GM18867 (cell line): ENCODE measurements around the gene PRPF19.

Source experiments
- ATAC-seq: cut with Tn5 transposase; IDR thresholded peaks from one replicate; pipeline ENCODE4 v1.9.1; 2021; ENCODE audit warnings: mild to moderate bottlenecking, moderate library complexity; ENCODE audit not compliant: unreplicated experiment

PRPF19 gene

DNA sequence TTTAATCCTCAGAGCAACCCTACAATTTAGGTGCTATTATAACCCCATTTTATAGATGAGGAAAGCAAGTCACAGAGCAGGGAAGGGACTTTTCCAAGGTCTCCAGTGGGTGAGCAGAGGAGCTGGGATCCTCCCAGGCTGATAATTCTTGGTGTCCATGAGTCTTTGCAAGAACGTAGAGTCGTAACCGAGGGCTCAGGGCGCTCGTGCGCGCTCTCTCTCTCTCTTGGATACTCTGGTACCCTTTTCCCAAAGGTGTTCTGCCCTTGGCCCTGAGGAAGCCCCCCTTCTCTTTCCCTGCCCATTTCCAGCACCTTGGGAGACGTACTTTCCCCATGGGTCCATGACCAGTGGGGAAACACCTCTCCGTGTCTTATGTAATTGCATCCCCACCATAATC, 44.2 kb downstream of the PRPF19 start:
- ATAC-seq, result no peak

DNA sequence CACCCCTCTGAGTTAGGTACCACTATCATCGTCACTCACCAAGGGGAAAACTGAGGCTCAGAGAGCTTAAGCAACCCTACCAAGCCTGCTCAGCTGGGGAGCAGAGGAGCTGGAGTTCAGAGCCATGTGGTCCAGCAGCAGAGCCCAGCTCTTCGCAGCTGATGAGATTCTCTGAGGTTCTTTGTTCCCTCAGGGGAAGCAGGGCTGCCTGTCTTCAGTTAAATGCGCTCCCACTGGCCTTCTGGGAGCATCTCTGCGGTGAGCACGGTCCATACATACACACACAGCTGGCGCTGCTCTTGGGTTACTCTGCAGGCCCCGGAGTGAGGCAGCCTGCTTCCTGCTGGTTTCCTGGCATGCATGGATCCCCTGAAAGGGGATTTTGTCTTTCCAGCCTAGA, 45.4 kb downstream of the PRPF19 start:
- no peak for ATAC-seq

DNA sequence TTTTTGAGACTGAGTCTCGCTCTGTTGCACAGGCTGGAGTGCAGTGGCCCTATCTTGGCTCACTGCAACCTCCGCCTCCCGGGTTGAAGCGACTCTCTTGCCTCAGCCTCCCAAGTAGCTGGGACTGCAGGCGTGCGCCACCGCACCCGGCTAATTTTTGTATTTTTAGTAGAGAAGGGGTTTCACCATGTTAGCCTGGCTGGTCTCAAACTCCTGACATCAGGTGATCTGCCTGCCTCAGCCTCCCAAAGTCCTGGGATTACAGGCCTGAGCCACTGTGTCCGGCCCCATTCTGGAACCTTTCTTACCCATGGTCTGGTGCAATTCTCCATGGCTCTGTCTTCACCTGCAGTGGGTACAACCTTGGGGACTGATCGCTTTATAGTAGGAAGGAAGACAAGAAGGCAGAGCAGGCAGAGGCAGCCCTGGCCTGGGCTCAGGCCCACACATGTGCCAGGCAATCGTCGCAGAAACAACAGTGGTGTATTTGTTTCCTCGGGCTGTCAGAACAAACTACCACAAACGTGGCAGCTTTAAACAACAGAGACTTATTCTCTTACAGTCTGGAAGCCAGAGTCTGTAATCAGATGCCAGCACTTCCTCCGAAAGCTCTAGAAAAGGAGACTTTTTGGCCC, 46.7 kb downstream of the PRPF19 start:
- no peak for ATAC-seq

DNA sequence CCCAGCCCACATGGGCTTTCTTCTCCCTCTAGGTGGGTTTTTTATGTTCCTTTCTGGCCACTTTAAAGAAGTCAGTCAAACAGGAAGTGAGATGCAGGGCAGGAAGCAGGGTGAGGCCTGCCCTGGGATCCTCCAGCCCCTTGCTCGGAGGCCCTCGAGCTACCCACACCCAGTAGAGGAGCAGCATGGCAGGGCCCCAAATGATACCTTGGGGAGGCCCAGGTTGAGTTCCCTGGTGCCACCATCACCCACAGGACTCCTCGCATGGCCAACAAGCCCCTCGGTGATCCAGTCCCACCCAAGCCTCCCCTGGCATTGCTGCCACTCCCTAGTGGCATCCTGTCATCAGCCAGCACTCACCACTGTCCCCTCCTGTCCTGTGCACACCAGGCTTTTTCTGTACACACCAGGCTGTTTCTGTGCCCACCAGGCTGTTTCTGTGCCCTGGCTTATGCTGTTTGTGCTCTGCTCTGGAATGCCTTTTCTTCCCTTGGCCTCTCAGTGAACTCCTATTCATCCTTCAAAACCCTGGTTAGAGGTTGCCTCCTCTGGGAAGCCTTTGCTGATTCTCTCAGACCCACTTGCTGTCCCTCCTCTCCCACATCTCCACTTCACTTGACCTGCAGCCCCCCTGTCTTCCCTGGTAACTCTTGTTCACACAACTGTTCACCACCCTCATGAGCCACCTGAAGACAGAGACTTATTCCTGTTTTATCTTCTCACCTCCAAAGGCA, 47.5 kb downstream of the PRPF19 start:
- no peak for ATAC-seq

DNA sequence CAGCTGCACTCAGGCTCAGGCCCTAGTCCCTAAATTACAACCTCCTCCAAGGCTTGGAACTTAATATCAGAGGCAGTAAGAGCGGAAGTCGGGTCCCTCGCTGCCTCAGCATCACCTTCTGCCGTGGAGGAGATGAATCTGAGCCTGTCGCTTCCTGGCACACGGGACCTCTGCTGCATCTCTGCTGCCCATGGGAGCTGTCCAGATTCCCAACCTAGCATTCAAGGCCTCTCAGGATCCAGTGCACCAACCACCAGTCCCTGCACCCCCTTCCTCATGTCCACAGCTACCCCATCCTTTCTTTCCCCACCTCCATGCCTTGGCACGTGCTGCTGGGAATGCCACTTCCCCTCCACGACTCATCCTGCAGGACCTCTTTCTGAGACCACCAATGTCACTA, 48.1 kb downstream of the PRPF19 start:
- no peak for ATAC-seq

DNA sequence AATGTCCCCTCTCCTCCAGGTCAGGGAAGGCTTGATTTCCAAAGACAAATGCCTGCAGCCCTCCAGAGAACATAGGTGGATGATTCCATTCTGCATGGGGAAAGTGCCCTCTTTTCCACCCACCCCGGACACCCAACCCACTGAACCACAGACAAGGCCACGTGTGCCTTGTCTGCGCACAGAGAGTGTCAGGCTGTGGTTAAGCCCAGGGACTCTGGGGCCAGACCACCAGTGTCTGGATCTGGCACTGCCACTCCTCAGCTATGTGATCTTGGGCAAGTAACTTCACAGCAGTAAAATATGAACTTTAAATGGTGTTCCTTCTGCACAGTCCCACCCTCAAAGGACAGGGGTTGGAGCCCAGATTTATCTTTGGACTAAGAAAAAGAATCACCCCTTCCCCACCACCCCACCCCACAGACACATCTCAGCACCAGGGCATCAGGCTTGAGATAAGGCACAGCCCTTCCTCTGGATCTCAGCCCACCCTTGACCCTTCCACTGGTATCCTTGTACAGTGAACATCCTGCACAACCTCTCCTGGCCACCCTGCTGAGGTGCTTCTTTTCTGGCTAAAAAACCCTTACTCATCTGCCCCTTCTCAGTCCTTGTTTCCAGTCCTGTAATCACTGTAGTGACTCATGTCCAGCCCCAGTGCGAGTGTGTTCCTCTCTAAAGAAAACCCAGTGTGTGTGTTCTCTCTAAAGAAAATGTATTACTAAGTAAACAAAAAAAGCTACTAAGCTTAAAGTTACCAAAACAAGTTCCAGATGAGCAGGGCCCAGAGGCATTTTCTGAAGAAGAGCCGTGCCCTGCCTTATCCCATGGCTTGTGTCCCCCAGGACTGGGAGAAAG, 48.8 kb downstream of the PRPF19 start:
- ATAC-seq, result no peak

DNA sequence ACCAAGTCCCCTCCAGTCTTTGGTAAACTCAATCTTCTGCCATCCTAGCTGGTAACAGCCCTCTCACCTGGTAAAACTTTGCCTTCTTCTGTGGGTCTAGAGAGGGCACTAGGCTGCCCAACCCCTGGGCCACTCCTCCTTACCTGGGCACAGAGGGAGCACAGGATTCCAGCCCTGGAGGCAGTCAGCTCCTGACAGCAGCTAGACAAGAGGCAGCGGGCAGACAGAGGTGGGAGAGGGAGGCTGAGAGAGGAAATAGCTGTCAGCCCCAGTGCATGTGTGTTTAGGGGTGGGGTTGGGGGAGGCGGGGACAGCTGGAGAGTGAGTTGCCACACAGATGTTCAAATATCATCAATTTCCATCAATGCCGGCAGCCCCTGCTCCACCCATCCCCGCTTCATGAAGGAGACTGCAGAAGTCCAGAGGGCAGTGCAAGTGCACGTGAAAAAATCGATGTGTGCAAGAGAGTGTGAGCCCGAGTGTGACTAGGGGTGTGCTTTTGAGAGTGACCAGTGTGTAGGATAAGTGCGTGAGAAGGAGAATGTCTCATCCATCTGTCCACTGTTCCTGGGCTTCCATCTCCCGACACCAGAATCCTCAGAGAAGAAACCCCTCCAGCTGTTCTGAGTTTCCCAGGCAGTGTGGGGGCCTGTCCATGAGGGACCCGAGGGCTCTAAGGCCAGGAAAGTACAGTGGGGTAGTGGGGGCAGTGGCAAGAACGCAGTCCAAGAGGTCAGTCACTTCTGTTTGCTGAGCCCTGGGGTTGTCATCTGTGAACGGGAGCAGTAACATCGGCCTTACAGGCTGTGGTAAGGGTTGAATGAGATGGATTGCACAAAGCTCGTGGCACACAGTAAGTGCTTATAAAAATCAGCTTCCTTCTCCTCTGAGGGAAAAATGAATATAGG, 50.4 kb downstream of the PRPF19 start, which contains the start of gene PTGDR2:
TSS of gene PTGDR2 (minus strand) at position 225 of the 908 bp plus-strand sequence. CDS start 2,228 bp downstream, outside the sequence.
- ATAC-seq, result no peak

DNA sequence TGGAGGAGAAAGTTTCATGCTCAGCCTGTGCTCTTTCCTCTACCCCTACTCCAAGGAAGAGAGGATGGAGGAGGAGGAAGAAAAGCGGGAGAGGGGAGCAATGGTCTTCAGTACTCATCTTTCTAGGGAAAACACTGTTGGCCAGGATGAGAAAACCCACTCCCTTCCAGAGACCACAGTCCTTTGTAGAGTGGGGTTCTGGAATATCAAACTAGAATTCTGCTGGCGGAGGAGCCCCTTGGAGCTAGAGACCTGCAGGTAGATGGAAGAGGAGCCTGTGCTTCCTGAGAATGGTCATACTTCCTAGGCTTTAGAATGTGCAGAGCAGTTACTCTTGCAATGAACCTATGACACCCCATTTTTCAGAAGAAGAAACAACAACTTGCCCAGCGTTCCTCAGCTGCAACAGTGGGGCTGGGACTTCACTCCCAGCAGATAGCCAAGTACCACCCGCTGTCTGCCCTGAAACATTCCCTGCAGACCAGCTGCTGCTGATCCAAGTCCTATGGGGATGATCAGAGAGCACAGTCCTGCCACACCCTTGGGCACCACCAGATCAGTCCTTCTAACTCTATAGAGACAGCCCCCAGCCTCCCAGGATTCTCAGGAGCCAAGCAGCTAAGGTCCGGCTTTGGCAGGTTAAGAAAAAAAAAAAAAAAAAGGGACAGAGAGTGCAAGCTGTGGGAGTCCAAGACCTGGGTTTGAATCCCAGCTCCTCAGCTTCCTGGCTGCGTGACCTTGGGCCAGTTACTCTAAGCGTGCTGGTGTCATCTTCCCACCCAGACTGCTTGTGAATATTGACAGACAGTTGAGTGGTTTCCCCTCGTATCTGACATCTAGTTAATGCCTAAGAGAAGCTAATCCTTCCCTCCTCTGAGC, 51.3 kb downstream of the PRPF19 start:
- no peak for ATAC-seq

DNA sequence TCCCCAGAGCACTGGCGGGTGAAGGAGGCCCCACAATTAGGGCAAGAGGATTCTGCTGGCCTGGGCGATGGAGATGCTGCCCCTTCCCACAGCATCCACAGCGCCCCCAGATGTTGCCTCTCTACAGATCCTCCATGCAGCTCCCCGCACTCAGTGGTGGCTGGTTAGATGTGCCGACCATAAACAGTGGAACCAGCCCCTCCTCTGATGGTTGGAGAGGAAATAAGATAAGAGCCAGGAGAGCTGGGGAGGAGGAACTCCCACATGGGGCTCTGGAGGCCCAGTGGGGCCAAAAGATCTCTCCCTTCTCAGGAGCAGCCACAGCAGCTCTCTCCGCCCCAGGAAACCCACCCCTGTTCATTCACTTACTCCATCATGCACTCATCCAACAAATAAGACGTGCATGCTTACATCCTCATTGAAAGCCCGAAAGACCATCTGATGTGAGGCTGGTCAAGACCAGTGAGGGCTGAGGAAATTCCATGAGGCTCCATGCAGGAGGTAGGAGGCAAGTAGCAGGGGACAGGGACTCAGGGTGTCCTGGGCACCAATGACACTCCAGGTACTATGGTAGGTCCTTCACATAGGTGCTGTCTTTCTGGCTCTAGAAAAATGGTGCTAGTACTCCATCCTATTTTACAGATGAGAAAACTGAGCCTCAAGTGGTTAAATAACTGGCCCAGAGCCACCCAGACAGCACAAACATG, 52.1 kb downstream of the PRPF19 start:
- ATAC-seq, result no peak

DNA sequence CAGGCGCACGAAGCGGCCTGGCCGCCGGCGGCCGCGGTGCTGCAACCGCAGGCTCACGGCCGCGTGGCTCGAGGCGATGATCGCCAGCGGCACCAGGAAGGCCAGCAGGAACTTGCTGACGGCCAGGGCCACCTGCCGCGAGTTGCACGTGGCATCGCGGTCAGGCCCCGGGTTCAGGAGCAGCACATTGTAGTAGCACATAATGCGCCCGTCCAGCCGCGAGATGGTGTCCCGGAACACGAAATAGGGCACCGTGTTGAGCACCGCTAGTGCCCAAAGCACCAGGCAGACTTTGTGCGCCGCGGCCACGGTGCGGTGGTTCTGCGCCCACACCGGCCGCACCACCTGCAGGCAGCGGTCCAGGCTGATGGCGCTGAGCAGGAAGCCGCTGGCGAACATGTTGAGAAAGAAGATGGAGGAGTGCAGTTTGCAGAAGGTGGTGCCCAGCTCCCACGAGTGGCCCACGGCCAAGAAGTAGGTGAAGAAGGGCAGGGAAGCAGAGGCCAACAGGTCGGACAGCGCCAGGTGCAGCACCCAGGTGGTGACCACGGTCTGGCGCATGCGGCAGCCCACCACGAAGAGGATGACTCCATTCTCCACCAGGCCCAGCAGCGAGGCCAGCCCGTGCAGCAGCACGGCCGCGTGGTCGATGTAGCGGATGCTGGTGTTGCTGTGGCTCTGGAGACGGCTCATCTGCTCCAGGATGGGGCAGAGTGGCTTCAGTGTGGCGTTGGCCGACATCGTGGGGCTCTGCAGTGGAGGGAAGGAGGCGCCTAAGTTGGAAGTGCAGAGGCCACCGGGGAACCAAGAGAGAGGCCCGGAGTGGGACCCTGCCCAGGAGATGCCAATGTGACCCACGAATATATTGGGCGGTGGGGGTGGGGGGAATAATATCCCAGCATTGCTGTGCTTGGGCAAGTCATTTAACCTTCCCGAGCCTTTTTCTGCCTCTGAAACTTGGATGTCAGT, 53.1 kb downstream of the PRPF19 start:
- no peak for ATAC-seq

DNA sequence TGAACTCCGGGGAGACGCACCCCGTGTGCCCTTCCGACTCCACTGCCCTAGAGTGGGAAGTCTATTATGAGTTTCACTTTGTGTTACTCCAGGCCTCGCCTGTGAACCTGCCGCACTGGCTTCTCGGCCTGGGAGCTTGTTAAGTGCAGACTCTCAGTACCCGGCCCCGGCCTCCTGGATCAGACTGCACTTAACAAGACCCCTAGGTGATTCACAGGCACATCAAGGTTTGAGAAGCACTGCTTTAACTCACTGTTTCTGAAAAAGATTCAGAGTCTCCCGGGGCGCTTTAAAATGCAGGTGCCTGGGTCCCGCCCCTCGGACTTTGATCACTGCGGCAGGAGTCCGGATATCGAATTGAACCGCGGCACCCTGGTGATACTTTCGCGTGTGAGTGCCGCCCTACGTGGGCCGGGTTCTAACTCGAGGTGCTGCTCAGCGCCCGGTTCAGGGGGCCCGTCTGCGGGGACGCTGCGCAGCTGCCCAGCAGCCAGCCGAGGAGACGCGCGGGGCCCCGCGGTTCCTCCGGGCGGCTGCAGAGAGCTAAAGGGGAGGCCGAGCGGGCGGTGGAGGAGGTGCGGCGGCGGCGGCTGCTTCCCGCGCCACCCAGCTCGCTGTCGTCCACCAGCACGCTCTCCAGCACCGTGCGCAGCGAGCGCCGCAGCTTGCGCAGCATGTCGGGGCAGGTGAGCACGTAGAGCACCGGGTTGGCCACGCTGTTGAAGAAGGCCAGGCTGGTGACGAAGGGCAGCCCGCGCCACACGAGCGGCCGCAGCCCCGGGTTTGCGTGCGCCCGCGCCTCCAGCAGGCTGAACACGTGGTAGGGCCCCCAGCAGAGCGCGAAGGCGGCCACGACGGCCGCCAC, 54.0 kb downstream of the PRPF19 start:
- ATAC-seq, result no peak

DNA sequence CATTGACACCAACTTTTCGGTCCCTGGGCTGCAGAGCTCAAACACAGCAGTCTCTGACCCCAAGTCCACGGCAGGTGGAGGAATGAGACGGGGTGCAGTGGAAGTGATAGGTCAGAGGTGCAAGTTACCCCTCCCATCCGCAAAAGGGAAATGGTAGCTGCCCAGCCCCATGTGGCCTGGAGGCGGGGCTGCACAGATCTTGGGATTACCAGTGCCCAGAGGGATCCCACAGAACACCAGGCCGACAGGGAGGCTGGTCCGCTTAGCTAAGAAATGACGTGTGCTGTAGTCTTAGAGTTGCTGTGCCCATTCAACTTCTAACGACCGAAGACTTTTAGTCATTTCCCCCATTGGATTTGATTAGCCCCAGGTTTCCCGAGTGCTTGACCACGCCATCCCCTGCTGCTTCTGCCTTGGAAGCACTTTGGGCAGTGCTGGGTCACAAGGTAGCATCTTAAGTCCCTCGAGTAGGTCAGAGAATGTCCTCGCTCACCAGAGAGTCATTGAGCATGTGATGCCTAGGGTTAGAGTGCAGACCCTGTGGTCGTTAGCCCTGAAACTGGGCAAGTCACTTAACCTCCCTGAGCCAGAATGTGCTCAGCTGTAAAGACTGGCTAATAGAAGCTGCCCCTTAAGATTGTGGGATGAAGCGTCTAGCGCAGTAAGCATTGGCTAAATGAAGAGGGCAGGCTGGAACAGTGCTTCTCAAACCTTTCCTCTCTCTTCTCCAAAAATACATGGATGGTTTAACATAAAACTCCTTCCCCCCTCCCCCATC, 54.9 kb downstream of the PRPF19 start:
- ATAC-seq, result no peak

DNA sequence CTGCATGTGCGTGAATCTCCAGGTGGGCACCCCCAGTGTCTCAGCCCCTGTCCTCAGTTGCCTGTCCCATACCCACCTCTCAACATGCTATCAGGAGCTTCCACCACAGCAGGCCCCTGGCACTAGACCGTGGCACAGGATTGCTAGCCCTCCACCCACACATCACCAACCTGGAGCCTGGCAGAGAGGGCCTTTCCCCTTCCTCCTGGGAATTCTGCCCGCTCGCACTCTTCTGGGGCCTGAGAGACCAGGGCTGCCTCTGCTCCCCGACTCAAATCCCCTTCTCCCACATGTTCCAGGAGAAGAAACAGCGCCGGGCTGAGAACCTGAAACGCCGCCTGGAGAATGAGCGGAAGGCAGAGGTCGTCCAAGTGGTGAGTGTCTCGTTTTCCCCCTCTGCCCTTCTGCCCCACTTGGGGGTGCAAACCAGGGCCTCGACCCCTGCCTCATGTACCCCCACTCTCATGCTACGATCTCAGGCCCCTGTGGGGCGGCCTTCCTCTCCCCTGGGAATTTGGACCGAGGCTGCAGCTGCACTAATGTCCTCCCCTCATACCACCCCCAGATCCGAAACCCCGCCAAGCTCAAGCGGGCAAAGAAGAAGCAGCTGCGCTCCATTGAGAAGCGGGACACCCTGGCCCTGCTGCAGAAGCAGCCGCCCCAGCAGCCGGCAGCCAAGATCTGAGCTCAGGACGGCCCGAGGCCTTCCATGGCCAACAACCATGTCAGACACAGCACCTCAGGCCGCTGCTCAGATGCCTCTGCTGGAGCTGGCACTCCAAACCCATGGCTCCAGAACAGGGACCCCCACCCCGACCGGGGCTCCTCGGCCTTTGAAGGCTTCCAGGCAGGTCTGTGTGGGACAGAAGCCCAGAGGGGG, 56.5 kb downstream of the PRPF19 start:
- no peak for ATAC-seq

DNA sequence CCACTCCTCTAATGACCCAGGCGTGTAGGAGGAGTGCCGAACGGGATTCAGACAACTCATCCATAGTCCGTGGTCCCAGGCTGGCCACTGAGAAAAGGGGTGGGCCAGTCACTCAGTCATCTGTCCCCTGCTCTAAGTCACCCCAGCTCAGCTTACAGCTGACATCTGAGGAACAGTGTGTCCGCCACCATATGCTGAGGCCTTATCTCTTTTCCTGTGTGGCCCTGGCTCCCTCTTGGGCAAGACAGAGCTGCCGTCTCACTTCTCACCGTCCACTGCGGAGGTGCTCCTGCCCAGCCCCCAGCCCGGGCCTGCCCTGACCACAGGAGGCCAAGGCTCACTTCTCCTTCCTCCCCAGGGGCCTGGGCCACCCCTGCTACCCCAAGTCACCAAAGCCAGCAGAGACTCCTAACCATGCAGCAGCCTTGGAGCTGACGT, 57.7 kb downstream of the PRPF19 start:
- no peak for ATAC-seq

DNA sequence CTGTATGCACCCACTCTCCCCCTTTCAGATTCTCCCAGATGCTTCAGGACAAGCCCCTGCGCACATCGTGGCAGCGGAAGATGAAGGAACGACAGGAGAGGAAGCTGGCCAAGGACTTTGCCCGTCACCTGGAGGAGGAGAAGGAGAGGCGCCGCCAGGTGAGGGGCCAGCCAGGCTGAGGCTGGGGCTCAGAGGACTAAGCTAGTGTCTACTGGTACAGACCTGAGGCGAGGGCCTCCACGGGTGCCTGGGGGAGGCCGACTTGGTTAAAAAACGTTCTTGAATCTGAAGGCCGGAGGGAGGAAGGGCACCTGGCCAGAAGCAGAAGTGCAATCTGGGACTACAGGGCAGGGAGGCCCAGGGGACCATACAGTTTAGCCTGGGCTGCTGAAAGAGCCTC, 58.5 kb downstream of the PRPF19 start:
- no peak for ATAC-seq
